CD4-positive, alpha-beta T cell treated with Interleukin-6 at 100 ng/mL for 8 hours (primary cell): Measurements from ENCODE around the gene CDK5R2.

Experiments used
- DNase-seq: peaks from one replicate; pipeline ENCODE4 v3.0.0-alpha.2; 2020; ENCODE audit warnings: mixed read lengths, low spot score

Gene CDK5R2

DNA sequence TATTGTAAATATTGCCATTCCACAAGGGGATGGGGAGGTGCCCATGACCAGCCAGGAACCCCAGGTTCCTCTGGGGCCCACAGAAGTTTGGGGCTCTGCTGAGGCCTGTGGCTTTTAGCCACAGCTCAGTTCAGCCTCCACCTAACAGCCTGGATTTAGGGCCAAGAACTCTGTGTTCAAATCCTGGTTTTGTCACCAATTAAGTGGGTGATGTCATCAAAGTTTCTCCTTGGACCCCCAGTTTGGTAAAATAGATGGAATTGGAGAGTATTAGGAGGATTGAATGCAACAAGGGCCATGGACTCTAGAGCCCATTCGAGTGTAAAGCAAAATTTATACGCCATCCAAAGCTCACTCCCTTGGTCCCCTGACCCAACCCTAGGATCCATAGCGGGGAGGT, 28.7 kb downstream of the CDK5R2 start:
- DNase-seq = no peak

DNA sequence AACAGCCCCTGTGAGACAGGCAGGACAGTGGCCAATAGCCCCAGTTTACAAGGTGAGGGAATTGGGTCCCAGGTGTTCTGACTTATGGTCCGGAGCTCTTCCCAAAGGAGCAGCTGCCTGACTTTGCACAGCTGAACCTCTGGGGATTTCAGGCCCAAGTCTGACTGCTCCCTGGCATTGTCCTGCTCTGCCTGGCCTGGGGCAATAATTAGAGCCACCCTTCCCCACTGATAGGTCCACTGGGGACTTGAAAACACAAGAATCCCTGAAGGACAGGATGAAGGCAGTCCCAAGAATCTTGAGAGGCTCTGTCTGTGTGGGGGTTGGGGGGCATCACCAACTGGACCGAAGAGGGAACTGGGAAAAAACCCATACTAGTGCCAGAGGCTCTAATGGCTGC, 29.2 kb downstream of the CDK5R2 start:
- DNase-seq = no peak

DNA sequence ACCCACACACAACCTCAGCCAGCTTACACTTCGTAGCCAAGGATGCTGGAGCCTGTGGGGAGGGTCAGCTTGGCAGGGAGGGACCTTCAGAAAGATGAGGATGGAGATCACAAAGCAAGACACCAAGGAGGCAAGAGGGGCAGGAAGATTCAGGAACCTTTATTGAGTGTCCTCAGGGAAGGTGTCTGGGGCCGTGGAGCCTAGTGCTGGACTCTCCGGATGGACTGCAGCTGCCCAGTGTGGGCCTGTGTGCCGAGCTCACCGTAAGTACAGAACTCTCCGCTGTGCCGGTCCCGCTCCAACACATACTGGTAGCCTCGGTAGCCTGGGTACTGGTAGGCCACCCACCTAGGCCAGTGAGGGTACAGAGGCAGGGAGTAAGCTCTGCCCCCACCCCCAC, 30.6 kb downstream of the CDK5R2 start:
- DNase-seq = no peak

DNA sequence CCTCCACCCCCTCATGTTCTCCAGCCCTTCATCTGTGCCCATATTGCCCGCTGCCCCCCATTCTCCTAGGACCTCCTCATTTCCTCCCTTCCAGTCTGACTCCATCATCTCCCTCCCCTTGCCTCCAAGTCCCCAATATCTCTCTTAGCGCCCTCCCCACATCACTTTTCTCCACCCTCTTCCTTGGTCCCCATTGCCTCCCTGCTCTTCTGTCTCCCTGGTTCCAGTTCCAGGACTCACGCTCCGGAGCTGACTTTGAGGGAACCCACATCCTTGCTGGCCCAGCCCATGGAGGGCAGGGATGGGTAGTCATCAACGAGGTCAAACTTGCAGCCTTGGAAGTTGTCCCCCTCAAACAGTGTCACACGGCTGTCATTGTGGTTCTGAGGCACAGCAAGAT, 31.1 kb downstream of the CDK5R2 start:
- no peak for DNase-seq

DNA sequence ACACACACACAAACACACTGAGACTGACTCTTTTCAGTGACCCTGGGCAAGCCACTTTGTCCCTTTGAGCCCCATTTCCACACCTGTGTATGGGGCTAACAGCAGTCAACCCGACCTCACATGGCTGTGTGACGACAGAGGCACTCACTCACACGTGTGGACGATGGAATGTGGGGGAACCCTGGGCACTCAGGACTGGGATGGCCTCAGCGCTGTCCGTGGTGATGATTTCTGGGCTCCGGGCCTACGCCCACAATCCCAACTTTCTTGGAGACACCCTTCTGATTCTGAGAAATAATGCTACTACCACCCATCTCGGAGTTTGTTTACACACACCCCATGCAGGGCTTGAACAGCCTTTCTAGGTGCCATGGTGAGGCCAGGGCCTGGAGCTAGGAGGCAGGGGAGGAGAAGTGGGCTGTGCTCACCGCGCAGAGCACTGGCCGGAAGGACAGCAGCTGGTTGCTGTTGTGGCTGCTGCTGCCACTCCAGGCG, 32.3 kb downstream of the CDK5R2 start:
- DNase-seq = no peak

DNA sequence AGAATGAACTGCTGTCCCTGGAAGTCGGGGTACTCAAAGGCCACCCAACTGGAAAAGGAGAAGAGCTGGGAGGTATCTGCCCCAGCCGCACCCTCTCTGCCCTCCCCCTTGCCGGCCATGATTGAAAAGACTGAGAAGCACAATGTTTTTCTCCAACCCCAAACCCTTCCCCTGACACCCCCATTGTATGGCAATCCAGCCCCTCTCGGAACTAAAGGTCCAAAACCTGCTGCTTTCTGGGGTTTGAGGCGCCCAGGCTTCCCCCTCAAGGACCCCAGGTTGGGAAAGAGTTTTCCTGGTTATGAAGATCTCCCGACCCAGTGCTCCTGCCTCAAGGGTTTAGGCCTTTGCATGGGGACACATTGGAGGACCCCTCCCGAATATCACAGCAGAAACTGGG, 32.7 kb downstream of the CDK5R2 start:
- no peak for DNase-seq

DNA sequence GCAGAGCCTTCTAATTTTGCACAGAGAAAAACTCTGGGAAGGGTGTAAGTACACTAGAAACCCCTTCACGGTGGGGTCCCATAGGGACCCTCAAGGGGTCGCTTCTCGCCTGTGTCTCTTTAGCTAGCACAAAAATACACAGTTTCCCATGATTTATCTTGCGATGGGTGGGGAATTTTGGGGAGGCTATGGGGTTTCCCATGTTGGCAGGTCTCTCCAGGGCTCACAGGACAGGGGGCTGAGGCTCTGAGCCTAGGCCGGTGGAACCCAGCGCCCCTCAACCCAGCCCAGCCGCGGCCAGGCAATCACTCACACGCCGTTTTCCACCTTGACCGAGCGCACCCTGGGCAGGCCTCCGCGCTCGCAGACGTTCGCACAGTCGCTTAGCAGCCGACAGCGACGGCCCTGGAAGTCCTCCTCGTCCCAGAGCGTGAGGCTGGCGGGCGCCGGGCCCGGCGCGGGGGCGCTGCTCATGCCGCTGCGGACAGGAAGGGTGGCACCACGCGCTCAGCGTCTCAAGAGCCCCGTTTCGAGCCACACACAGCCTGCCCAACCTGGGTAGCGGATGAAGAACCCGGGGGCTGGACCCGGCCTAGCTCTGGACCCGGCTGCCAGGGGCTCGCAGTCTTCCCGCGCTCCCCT, 33.4 kb downstream of the CDK5R2 start:
- DNase-seq = no peak

DNA sequence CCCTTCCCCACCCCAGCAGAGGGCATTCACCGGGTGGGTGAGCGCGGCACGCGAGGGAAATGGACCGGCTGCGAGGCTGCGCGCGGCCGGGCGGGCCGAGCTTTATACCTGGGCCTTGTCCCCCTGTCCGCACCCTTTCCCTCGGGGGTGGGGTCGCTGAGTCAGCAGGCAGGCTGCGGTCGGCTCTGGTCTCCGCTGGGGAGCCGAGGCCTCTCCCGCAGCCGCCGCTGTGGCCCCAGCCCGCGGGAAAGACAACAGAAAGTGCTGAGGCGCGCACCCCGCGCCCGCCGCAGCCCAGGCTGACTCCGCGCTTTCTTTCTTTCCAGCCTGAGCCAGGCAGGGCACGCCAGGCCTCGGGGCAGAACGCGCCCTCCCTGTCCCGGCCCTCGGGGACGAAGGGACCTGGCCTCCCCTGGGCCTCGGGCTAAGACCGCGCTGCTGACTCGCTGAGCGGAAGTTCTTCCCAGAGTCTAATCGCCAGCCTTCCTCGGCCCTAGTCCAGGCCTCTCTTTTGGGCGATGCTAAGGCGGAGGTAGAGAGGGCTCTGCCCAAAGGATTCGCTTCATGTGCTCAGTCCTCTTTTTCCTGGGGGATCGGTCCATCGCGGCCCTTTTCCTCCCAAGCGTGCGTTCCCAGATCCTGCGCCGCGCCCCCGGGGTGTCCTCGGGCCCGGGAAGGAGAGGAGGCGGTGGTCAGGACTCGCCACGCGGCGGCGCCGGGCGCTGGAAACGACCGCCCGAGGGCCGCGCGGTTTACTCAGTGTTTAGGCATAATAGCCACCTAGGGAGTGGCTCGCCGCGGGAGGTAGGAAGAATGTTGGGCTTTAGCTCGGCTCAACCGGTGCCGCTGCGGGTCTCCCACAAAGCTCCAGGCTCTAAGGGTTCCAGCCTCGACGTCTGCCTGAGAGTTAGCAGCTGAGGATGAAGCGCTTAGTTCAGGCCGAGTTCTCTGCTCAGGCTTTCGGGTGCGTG, 34.2 kb downstream of the CDK5R2 start, which contains the start of gene CRYBA2:
TSS of gene CRYBA2 (minus strand) at position 78 of the 971 bp plus-strand sequence. CDS start 246 bp downstream, outside the sequence.
- no peak for DNase-seq

DNA sequence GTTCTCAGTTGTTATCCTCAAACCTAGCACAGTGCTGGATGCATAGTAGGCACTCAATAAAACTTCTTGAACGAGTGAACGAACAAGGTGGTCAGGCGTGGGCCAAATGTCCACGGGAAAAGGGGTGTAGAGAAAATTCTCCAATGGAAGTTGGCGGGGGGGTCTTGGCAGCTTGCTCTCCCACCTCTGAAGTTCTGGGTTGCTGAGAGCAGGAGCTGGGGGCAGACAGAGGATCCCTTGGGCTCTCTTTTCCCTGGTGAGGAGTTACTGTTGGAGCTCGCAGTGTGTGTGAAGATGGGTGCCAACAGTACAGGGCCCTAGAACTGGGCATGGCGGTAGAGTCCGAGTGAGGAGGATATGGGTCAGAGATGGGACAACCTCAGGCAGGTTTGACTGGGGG, 36.1 kb downstream of the CDK5R2 start:
- DNase-seq = no peak

DNA sequence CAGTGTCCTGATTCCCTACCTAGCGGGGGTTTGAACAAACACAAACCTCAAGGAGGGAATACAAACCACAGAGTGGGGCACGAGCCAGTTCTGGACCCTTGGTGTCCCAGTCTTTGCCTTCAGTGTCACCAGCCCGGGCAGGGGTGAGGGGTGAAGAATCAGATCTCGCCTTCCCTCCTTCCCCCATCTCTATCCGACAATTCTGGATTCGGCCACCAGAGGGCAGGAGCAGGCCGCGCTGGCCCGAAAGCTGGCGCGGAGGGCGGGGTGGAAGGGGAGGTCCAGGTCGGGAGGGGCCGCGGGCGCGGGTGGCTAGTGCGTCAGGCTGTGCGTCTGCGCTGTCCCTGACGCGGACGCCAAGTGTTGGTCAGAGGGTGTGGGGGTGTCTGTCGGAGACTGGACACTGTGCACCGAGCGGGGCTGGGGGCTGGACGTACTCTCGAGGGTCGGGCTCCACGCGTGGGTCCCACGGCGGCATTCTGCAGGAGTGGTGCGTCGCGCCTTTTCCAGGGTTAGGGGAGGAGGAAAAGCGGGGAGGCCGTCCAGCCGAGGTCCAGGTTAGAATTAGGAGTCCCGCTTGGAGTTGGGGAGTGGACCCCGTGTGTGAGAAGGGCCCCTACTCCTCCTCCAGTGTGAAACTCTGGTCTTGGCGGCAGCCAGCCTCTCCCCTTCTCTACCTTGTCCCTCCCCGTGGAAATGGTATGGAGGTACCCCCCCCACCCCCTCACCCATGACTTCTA, 36.7 kb downstream of the CDK5R2 start:
- DNase-seq = peak; percentile 55

DNA sequence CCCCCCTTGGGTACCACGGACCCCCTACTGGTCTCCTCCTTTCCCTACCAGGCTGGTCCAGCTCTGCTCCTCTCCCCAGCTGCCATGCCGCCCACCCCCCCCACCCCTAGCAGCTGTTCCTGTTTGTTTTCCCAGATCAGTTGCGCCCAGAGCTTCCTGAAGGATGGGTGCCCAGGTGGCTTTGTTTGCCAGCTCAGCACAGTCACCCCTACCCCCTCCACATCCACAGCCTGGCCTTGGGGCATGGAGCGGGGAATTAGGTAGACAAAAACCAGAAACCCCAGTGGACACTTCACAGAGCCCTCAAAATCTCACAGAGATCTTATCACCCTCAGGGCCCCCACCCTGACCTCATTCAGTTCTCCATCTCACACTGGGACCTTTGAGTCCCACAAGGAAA, 37.5 kb downstream of the CDK5R2 start:
- DNase-seq = no peak

DNA sequence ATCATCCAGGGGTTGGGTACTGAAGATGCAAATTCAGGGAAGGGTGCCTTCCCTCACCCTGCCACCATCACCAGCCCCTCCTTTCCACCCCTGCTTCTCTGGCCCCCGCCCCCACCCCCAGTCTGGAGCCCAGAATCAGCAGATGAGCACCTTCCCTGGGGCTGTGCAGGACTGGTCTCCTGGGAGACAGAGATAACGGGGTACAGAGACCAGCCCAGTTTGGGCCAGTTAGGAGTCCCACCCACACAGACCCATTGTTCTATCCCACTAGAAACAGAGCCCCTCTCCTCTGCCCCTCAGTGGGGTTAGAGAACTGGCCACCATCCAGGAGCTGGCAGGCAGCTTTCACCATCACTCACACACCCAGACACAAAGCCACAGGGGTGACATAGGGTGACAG, 38.3 kb downstream of the CDK5R2 start:
- no peak for DNase-seq

DNA sequence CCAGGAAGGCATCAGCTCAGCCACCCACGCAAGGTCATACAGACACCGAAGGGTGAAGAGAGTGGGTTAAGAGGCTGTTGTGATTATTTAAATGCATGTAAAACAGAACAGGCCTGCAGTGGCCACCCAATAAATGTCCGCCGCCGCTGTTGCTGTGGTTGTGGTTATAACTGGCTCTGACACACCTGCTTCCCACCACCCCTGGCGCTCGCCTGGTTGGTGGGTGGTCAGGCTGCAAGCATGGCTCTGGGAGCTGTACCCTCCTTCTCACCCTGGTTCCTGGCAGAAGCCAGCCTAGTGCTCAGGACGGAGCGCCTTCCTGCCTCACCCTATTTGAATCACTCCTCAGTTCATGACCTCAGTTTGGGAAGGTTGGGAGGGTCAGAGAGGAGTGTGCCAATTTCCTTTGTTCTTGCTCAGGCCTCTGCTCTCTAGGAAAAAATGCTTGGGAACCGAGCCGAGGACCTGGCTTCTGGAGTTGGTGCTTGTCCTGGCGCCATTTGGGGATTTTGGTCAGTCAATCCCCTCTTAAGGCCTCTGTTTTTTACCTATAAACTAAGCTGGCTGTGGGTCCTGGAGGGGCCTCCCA, 39.0 kb downstream of the CDK5R2 start:
- no peak for DNase-seq

DNA sequence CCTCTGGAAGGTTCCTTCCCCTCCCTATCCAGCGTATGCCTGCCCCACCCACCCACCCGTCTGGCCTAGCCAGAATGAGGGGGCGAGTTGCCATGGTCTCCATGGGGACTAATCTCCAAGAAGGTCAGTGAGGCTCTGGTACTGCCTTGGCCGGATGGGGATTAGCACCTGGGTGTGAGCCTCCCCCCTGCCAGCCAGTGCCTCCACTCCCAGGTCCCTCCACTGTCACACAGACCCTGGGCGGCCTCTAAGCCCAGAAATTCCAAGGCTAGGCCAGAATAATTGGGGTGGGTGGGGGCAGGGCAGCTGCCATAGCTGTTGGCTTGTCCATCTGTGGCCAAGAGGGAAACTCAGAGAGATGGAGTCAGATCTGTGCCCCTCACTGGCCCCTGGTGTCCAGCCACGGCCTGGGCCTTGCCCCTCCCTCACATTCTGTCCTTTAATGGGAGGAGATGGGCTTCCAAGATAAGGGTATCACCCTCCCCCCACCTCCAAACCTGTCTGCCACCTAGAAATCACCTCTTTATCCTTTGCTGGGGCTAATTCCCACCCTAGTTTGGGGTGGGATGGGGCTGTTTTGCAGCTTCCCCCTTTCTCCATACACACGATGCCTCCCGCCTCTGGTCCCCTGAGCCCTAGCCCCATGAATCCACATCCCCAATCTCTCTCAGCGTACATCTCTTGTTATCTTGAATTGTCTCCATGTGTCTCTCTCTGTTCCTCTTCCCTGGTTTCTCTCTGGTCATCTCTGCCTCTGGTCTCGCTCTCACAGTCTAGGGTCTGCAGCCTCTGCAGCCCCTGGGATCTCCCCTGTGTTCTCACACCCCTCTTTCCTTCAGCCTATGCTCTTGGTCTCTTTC, 39.8 kb downstream of the CDK5R2 start:
- DNase-seq = no peak

DNA sequence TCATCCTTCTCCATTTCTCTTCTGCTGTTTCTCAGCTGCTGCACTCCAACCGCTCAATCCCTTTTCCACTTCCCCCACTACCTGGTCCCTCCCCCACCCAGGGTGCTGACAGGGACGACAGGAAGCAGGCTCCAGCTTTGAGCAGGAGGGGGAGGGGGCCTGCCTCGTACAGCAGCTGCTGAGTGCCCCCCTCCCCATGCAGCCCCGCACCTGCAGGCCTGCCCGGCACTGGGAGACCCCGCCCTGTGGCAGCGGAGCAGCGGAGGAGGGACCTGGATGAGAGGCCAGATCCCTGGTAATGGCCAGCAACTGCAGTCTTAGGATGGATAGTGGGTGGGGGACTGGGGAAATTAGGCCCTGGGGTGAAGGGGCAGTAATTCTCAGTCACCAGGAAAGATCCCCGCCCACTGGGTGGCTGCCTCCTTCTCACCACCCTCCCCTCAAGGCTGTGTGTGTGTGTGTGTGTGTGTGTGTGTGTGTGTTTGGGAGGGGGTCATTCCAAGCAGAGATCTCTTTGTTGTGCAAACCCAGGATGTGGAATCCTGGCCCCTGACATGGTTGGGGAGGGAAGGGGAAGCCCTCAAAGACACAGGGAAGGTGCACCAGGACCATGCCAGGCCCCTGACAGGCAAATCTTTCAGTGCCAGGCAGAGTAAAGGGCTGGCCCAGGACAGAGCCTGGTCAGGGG, 40.6 kb downstream of the CDK5R2 start:
- DNase-seq = no peak

DNA sequence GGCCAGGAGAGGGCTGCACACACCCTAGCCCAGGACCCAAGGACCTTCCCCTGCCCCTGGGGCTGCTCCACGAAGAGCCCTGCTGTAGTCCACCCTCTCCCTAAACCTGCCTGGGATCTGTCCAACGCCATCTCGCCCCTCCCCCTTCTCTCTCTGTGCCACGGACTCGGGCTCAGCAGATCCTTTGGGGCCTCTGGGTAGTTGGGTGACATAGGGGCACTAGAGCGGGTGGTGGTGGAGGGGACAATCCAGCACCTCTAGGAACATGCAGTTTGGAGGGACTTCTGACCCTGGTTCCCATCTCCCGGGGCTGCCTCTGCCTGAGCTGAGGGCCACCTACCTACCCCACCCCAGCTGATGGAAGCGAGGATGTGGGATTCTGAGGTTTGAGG, 41.1 kb downstream of the CDK5R2 start:
- DNase-seq = no peak

DNA sequence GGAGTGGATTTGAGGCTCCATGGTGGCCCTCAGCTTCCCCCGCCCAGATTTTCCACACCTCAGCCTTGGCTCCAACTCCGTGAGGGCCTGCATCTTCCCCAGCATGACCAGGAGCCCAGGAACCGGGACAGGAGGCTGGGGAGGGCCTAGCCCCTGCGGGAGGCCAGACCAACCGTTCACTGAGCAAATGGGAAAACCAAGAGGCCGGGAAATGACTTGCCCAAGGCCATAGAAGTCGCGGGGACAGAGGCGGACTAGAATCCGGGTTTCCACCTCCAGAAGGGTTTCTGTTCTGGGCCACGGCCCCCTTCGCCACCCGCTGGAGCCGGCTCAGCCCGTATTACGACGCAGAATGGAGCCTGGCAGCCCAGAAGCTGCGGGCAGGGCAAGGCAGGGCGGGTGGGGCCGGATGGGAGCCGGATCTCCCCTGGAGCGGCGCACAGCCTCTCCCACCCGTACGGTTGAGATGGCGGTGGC, 41.7 kb downstream of the CDK5R2 start:
- no peak for DNase-seq

DNA sequence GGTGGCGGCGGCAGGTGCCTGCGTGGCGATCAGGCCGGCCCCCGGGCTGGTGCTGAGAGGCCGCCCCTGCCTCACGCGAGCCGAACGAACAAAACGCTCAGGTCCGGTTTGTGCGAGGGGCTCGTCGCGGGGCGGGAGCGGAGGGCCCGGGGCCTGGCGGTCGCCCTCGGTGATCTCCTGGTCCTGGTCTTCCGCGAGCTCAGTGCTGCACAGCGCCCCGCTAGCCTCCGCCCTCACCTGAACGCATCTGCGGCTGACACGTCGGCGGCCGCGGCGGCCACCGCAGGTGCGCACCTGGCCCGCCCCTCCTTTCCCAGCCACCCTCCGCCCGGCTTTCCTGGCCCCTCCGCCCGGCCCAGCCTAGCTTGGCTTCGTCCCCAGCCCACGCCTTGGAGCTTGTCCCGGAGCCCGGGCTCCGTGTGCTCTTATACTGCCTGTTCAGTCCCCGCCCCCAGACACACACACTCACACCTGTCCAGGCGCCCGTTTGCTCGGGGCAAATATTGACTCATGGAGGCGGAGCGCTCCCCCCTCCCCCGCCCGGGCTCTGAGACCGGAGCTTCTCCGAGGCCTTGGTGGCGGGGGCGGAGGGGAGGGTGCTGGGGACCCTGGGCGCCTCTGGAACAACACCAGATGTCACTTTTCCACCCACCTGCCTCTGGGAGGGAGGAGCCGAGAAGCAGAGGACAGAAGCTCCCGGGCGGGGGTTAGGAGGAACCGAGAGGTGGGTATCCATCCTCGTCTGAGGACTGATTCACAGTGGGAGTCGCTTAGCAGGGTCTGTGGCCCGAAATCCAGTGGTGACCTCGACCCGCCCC, 42.3 kb downstream of the CDK5R2 start:
- DNase-seq = no peak
